GM12874 (cell line): ENCODE data around the gene COPS2.

Source experiments
- CTCF ChIP-seq: IDR thresholded peaks from 2 replicates; pipeline ENCODE4 v1.5.1; 2011; ENCODE audit warnings: low read depth, mild to moderate bottlenecking, control low read depth, low read length, moderate library complexity; ENCODE audit not compliant: insufficient read depth

Gene COPS2

GRCh38 chr15:49169880-49170597, 14.6 kb upstream of the COPS2 start, which contains the start of gene GALK2:
Gene GALK2 (plus strand): TSS chr15:49170247. CDS start chr15:49170323, 76 bp downstream.
- TF ChIP-seq CTCF: no peak

- no peak for TF ChIP-seq CTCF
Measured at GRCh38 chr15:49168016-49168415, 12.6 kb upstream of the COPS2 start.

GRCh38 chr15:49164865-49165264, 9.5 kb upstream of the COPS2 start:
- no peak for TF ChIP-seq CTCF

GRCh38 chr15:49163678-49164077, 8.3 kb upstream of the COPS2 start:
- TF ChIP-seq CTCF: no peak

GRCh38 chr15:49155834-49156627, 632 bp upstream of the COPS2 start:
- TF ChIP-seq CTCF: no peak

- no peak for TF ChIP-seq CTCF
Measured at GRCh38 chr15:49154799-49155109, 645 bp downstream of the COPS2 start.

GRCh38 chr15:49154359-49154758, 1.0 kb downstream of the COPS2 start:
- no peak for TF ChIP-seq CTCF
